Measurements from ENCODE around the gene AMFR. TPM values are rescaled to one million over a fixed set of nuclear protein-coding genes. Genes with fewer than 3 reads are reported as not detected.

The AMFR gene
- total RNA-seq, 1 donor from 2014 or later, result 69.9 TPM

DNA sequence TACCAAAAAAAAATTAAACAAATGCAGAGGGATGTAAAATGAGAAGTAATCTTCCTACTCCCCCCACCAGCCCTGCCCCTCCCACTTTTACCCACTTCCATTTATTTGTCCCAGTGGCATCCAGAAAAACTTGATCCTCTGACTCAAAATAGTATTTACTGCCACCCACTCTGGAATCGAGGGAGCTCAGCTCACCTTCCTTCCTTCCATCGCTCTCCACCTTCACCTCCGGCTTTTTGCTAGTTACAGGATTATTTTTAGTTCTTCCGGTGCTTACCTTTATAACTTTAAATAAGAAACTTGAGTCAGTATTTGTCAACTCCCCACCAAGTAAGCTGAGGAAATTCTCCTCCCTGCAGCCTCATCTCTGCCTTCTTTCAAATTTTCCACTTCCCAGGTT is 94.9 kb downstream of the AMFR start:
- TF ChIP-seq, protein P1, sequence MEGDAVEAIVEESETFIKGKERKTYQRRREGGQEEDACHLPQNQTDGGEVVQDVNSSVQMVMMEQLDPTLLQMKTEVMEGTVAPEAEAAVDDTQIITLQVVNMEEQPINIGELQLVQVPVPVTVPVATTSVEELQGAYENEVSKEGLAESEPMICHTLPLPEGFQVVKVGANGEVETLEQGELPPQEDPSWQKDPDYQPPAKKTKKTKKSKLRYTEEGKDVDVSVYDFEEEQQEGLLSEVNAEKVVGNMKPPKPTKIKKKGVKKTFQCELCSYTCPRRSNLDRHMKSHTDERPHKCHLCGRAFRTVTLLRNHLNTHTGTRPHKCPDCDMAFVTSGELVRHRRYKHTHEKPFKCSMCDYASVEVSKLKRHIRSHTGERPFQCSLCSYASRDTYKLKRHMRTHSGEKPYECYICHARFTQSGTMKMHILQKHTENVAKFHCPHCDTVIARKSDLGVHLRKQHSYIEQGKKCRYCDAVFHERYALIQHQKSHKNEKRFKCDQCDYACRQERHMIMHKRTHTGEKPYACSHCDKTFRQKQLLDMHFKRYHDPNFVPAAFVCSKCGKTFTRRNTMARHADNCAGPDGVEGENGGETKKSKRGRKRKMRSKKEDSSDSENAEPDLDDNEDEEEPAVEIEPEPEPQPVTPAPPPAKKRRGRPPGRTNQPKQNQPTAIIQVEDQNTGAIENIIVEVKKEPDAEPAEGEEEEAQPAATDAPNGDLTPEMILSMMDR (IDR thresholded peaks at IDR 0.05; ENCODE audit: partially characterized antibody, unreplicated experiment), result no peak
- peak overlapping the region; percentile 34 for H3K4me3 Mint-ChIP-seq (ENCODE audit: unreplicated experiment)
- peaks cover 30% of the 10 kb centered on the region for H3K27me3 Mint-ChIP-seq (ENCODE audit: unreplicated experiment)
- peaks cover 3% of the 10 kb centered on the region for H3K36me3 Mint-ChIP-seq (ENCODE audit: unreplicated experiment)
- H3K27ac Mint-ChIP-seq (ENCODE audit: unreplicated experiment), result peak overlapping the region; percentile 38
- H3K4me1 Mint-ChIP-seq (ENCODE audit: low read depth, unreplicated experiment), result peaks cover 30% of the 10 kb centered on the region
- peaks cover 25% of the 10 kb centered on the region for H3K9me3 Mint-ChIP-seq (ENCODE audit: unreplicated experiment)
- DNase-seq, result no peak

DNA sequence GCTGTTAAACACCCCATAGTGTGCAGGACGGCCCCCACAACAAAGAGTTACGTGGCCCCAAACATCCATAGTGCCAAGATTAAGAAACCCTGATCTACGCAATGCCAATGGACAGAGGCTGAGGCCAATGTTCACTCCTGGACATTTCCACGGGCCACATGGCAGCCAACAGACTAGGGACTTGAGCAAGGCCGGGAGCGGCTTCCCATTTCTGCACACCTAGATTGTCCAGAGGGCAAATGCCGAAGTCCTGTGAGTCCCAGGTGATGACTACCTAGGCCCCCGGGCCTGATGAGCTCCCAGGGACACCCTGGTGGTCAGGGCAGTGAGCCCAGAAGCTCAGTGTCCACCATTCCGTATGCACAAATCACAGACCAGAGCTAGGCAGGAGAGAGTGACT is 95.5 kb downstream of the AMFR start:
- no peak overlapping the region for H3K27ac Mint-ChIP-seq (ENCODE audit: unreplicated experiment)
- H3K27me3 Mint-ChIP-seq (ENCODE audit: unreplicated experiment), result peaks cover 29% of the 10 kb centered on the region
- peaks cover 30% of the 10 kb centered on the region for H3K4me1 Mint-ChIP-seq (ENCODE audit: low read depth, unreplicated experiment)
- H3K9me3 Mint-ChIP-seq (ENCODE audit: unreplicated experiment), result peaks cover 26% of the 10 kb centered on the region
- DNase-seq, result no peak
- TF ChIP-seq, protein P1 (IDR thresholded peaks at IDR 0.05; ENCODE audit: partially characterized antibody, unreplicated experiment), result no peak
- no peak overlapping the region for H3K4me3 Mint-ChIP-seq (ENCODE audit: unreplicated experiment)
- H3K36me3 Mint-ChIP-seq (ENCODE audit: unreplicated experiment), result peaks cover 3% of the 10 kb centered on the region

DNA sequence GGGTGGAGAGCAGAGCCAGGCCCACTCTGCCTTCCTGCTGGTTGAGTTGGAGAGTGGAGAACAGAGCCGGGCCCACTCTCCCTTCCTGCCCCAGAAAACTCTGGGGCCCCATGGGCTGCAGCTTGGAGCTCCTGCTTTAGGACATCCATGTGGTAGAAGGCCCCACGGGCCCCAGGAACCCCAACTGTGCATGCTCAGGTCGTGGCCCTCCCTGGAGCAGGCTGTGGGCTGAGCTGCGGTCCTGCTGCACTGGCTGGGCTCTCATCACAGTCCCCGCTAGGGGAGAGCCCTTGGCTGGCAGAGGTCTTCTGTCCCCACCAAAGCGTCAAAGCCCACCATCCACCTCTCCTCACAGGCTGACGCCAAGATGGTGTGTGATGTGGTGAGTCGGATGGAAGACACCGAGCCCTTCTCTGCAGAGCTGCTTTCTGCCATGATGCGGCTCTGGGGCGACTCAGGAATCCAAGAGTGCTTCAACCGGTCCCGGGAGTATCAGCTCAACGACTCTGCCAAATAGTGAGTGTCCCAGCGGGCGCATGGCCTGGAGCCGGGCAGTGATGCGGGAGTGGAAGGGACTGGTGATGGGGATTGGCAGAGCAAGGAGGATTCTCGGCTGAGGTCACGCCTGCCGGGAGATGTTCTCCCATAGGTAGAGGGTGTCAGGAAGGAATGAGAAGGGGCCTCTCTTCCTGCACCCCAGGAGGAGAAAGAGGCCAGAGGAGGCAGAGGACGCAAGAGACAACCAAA is 96.9 kb downstream of the AMFR start:
- no peak for DNase-seq
- TF ChIP-seq, protein P1 (IDR thresholded peaks at IDR 0.05; ENCODE audit: partially characterized antibody, unreplicated experiment), result no peak
- peak overlapping the region; percentile 59 for H3K4me3 Mint-ChIP-seq (ENCODE audit: unreplicated experiment)
- peaks cover 6% of the 10 kb centered on the region for H3K36me3 Mint-ChIP-seq (ENCODE audit: unreplicated experiment)
- H3K9me3 Mint-ChIP-seq (ENCODE audit: unreplicated experiment), result peaks cover 24% of the 10 kb centered on the region
- H3K4me1 Mint-ChIP-seq (ENCODE audit: low read depth, unreplicated experiment), result peaks cover 30% of the 10 kb centered on the region
- no peak overlapping the region for H3K27ac Mint-ChIP-seq (ENCODE audit: unreplicated experiment)
- H3K27me3 Mint-ChIP-seq (ENCODE audit: unreplicated experiment), result peaks cover 27% of the 10 kb centered on the region

DNA sequence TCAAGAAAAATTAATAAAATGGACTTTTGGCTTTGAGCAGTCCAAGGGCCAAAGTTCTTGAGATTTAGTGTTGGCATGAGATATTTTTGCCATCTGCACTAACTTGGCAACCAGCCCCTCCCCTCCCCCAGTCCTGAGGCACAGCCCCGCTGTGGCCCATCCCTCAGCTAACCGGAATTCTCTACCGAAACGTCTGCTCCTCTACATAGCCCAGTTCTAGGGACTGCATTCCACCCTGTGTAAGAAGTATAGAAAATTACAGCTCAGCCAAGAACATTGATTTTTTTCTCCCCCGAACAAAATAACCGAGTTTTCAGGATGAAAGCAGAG is 97.5 kb downstream of the AMFR start:
- no peak overlapping the region for H3K27ac Mint-ChIP-seq (ENCODE audit: unreplicated experiment)
- TF ChIP-seq, protein P1 (IDR thresholded peaks at IDR 0.05; ENCODE audit: partially characterized antibody, unreplicated experiment), result no peak
- peaks cover 8% of the 10 kb centered on the region for H3K36me3 Mint-ChIP-seq (ENCODE audit: unreplicated experiment)
- H3K4me1 Mint-ChIP-seq (ENCODE audit: low read depth, unreplicated experiment), result peaks cover 30% of the 10 kb centered on the region
- H3K4me3 Mint-ChIP-seq (ENCODE audit: unreplicated experiment), result no peak overlapping the region
- H3K9me3 Mint-ChIP-seq (ENCODE audit: unreplicated experiment), result peaks cover 25% of the 10 kb centered on the region
- peaks cover 26% of the 10 kb centered on the region for H3K27me3 Mint-ChIP-seq (ENCODE audit: unreplicated experiment)
- DNase-seq, result no peak

DNA sequence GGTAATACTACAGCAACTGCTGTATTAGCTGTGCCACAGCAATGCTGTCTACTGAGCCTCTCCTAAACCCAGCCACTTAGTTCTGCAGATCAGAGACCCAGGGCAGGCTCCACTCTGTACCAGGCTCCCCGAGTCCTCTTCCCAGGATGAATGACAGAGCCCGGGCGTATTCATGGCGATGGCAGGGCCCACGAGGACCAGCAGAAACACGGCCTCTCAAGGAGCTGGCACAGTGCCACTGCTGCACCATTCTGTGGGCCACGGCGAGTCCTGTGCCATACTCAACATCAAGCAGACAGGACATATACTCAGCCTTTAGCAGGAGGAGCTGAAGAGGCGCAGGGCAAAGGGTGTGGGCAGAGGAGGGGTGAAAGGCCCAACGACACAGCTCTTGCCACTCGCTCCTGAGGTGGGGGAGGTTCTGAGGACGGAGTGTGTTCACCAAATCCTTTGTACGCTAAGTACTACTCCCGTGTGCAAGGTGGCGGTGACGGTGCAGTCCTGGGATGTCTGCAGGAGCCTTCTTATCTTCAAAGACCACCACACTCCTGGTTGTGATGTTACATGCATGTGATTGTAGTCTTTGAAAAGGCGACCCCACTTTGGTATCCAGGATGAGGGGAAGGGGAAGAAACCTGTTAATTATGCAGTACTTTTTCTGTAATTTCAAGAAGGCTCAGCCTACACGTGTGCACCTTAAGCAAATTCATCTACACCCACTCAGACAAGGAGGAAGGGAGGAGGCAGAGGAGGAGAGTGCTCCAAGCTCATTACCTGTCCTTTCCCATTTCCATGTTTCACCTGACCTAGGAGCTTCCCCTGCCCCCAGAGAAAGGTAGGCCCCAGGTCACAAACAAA is 98.0 kb downstream of the AMFR start:
- Mint-ChIP-seq H3K9me3 (ENCODE audit: unreplicated experiment) (peaks cover 27% of the 10 kb centered on the region), H3K27ac (ENCODE audit: unreplicated experiment) (no peak overlapping the region), H3K4me1 (ENCODE audit: low read depth, unreplicated experiment) (peaks cover 27% of the 10 kb centered on the region), H3K4me3 (ENCODE audit: unreplicated experiment) (no peak overlapping the region), H3K36me3 (ENCODE audit: unreplicated experiment) (peaks cover 8% of the 10 kb centered on the region), H3K27me3 (ENCODE audit: unreplicated experiment) (peaks cover 23% of the 10 kb centered on the region)
- TF ChIP-seq, protein P1 (IDR thresholded peaks at IDR 0.05; ENCODE audit: partially characterized antibody, unreplicated experiment), result no peak
- no peak for DNase-seq

All from glutamatergic neuron (in vitro differentiated cells).